ENCODE measurements around the gene TTR.

- TF ChIP-seq CTCF (IDR thresholded peaks at IDR 0.05) (no peak), ZFX (IDR thresholded peaks at IDR 0.05; ENCODE audit: borderline replicate concordance) (no peak)
These were observed 26.3 kb upstream of the TTR start for GRCh38 chr18:31565345-31565744.
